Activated T-cell treated with anti-CD3 and anti-CD28 coated beads for 48 hours (primary cell): ENCODE results near the gene ZNF211.
A peak's percentile ranks its signal among the peaks of the same experiment; 100 is the strongest.

ENCODE experiments used
- DNase-seq: peaks from one replicate; pipeline ENCODE4 v3.0.0-alpha.2; 2020; ENCODE audit warnings: low read depth

ZNF211 gene

GRCh38 chr19:57632987-57633831, at the start of gene ZNF211:
Gene ZNF211, plus strand, starts transcription at chr19:57633168. Its CDS starts 179 bp downstream, at chr19:57633347.
- DNase-seq = peak; percentile 80

- DNase-seq = peak; percentile 71
Measured at GRCh38 chr19:57583521-57584416, 49.2 kb upstream of the ZNF211 start, which contains the start of gene ZIK1. Gene ZIK1, plus strand, starts transcription at chr19:57584145. Its CDS starts 212 bp downstream, at chr19:57584357.

GRCh38 chr19:57587529-57587928, 45.4 kb upstream of the ZNF211 start:
- no peak for DNase-seq

DNA sequence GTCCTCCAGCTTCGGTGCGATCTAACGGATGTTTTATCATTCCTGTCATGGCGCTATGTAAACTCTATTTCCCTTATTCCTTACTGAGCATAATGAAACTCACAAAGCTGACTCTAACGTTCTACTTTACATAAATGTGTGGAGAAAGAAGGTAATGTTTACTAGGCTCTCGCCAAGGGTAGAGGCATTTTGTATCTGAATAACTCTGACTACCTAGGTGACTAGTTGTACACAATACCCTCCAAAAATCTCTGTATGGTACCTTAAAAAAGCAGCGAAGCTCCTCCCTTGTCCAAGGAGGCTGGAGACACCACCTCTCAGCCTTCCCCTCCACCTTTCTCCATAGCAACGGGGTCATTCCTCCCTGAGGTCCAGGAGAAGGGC, 33.6 kb upstream of the ZNF211 start:
- no peak for DNase-seq

DNA sequence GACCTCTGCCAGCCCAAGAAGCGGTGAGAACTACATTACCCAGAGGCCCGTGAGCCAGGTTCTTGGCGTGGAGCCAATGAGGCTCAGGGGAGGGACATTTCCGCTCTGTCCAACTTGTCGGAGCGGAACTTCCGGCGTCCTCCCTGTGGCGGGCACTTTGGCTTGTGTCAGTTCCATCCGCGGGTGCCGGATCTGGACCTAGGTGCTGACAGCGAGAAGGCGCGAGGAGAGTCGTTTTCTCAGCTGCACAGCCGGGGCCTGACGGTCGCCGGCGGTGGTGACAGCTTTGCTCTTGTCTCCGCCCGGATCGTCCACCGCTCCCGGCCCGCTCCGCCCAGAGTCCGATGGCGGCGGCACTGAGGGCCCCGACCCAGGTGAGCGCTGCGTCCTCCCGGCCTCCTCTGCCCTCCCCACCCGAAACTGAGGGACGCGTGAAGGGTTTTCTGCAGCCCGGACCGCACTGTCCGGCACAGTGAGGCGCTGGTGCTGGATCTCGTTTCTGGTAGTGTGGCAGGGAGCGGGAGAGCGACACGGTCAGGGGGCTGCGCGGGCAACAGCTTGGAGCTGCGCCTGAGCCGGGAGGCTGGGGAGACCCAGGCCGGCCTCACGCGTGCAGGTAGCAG, 33.1 kb upstream of the ZNF211 start, which contains the start of gene ZNF530:
TSS of gene ZNF530 (plus strand) at position 125 of the 623 bp plus-strand sequence. CDS start 4,461 bp downstream, outside the sequence.
- peak; percentile 84 for DNase-seq

DNA sequence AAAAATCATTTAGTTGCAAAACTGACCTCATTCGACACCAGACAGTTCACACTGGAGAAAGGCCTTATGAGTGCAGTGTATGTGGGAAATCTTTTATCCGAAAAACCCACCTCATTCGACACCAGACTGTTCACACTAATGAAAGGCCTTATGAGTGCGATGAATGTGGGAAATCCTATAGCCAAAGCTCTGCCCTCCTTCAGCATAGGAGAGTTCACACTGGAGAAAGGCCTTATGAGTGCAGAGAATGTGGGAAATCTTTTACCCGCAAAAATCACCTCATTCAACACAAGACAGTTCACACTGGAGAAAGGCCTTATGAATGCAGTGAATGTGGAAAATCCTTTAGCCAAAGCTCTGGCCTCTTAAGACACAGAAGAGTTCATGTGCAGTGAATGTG, 26.0 kb upstream of the ZNF211 start:
- no peak for DNase-seq

DNA sequence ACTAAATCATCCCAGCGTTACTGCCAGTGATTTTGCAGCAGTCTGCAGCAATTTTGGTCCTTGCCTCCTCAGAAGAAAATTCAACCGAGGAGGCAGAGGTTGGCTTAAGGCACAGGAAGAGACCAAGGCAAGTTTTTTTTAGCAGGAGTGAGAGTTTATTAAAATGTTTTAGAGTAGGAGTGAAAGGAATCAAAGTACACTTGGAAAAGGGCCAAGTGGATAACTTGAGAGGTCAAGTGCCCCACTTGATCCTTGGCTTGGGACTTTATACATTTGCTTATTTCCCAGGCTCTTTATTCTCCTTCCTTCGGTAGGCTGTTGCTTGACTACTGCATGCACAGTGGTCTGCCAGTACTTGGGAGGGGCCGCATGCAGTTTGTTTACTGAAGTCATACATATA, 21.9 kb upstream of the ZNF211 start:
- no peak for DNase-seq

DNA sequence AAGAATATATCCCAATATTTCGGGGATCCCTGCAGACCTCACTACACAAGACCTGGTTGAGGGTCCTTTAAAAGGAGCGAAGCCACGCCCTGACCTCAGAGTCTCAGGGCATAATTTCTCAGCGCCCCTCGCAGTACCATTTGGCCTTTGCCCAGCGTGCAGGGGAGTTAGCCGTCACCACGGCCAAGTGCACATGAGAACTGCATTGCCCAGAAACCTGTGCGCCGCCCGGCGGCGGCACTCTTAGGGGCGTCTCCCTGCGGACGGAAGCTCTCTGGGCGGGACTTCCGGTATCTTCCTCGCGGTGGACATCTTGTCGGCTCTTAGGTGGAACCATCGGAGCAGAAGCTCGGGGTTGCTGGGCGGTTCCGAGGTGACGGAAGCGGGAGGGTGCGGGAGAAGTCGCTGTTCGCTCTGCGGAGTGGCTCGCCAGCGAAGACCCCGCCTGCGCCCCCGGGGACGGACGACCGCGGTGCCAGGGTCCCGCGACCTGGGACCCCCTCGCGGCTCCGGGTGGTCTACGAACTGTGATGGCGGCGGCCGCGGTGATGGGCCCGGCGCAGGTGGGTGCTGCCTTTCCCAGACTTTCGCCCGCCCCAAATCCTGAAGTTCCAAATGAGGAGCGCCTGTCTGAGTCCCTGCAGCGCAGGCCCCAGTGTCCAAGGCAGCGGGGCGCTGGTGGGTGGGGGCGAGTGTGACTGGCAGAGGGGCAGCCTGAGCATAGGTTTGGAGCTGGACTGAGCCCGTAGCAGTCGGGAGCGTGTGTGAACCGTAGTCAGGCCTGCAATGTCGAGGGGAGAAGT, 18.8 kb upstream of the ZNF211 start, which contains the start of gene ZNF134:
TSS of gene ZNF134 (plus strand) at position 302 of the 803 bp plus-strand sequence. CDS start 5,227 bp downstream, outside the sequence.
- DNase-seq = peak; percentile 86

DNA sequence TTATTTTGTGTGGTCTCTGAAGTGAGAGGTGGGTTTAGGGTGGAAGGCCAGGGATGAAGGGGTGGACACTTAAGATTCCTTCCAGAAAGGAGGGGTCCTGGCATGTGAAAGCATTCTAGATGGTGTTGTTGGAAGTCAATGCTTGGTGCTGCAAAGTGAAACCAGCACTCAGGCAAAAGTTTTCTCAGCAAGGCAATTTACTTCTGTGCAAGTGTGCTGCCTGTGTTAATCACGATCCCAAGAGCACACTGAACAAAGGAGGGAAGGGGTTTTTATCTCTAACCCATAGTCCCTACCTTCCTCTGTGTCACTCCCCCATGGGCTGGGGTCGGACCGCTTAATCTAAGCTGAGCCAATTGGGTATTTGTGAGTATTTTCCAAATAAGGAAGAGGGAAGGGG, 17.6 kb upstream of the ZNF211 start:
- no peak for DNase-seq

DNA sequence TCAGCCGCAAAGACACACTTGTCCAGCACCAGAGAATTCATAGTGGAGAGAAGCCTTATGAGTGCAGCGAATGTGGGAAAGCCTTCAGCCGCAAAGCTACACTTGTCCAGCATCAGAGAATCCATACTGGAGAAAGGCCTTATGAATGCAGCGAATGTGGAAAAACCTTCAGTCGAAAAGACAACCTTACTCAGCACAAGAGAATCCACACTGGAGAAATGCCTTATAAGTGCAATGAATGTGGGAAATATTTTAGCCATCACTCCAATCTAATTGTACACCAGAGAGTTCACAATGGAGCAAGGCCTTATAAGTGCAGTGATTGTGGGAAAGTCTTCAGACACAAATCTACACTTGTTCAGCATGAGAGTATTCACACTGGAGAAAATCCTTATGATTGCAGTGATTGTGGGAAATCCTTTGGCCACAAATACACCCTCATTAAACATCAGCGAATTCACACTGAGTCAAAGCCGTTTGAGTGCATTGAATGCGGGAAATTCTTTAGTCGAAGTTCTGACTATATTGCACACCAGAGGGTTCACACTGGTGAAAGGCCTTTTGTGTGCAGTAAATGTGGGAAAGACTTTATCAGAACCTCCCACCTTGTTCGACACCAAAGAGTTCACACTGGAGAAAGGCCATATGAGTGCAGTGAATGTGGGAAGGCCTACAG, 12.2 kb upstream of the ZNF211 start:
- DNase-seq = no peak

- no peak for DNase-seq
Measured at GRCh38 chr19:57623091-57623490, 9.9 kb upstream of the ZNF211 start.

GRCh38 chr19:57633832-57634131, 814 bp downstream of the ZNF211 start:
- DNase-seq = no peak

- no peak for DNase-seq
Measured at GRCh38 chr19:57637379-57637778, 4.4 kb downstream of the ZNF211 start.

DNA sequence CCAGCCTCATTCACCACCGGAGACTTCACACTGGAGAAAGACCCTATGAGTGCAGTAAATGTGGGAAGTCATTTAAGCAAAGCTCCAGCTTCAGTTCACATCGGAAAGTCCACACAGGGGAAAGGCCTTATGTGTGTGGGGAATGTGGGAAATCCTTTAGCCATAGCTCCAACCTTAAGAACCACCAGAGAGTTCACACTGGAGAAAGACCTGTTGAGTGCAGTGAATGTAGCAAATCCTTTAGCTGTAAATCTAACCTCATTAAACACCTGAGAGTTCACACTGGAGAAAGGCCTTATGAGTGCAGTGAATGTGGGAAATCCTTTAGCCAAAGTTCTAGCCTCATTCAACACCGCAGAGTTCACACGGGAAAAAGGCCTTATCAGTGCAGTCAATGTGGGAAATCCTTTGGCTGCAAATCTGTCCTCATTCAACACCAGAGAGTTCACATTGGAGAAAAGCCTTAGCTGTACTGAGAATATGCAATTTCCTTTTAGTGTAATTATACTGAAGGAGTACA, 8.8 kb downstream of the ZNF211 start:
- DNase-seq = no peak

GRCh38 chr19:57642396-57643046, 9.6 kb downstream of the ZNF211 start:
- no peak for DNase-seq

- no peak for DNase-seq
Measured at GRCh38 chr19:57643734-57644133, 10.8 kb downstream of the ZNF211 start.

GRCh38 chr19:57648331-57649003, 15.5 kb downstream of the ZNF211 start:
- no peak for DNase-seq

GRCh38 chr19:57651654-57651996, 18.7 kb downstream of the ZNF211 start:
- no peak for DNase-seq

- no peak for DNase-seq
Measured at GRCh38 chr19:57653689-57654088, 20.7 kb downstream of the ZNF211 start.

DNA sequence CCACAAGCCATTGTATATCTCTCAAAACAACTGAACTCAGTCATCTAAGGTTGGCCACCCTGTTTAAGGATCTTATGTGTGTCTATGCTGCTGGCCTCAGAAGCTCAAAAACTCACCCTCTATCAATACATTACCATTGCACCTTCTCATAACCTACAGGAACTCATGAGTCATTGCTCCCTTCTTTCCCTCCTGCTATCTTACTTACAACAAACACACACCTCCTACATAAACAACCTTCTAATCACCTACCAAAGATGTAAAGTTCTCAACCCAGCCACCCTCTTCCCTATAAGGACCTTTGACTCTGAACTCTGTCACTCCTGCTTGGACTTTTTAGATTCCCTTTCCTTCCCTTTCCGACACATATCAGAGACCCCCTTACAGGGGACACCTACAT, 22.5 kb downstream of the ZNF211 start:
- no peak for DNase-seq
